WTC11 (cell line): ENCODE data around the gene CLDN2. TPM values are rescaled to one million over a fixed set of nuclear protein-coding genes. Genes with fewer than 3 reads are reported as not detected.

Experiments
- ATAC-seq: fragments of 200-7000 bp; cut with Tn5 transposase; 2 replicates; pipeline ENCODE4 v1.10.0; 2021; ENCODE audit warnings: mild to moderate bottlenecking, moderate library complexity
- CTCF ChIA-PET: fragments of 300-600 bp; sonication (Branson Sonifier 250); formaldehyde crosslinking; loops from one replicate; lab custom pipeline; 2021; ENCODE audit warnings: antibody characterized with exemption; lab: Charles Lee
- POLR2A ChIA-PET: fragments of 350-600 bp; sonication (Branson Sonifier 250); formaldehyde crosslinking; loops from one replicate; lab custom pipeline; 2021; ENCODE audit warnings: antibody characterized with exemption; lab: Charles Lee
- DNase-seq: peaks from one replicate; pipeline ENCODE4 v3.0.0; 2021; ENCODE audit warnings: low spot score
- H3K27ac Mint-ChIP-seq: 2 replicates; pipeline ENCODE4 v1.8.0; 2021; ENCODE audit warnings: mixed read lengths
- H3K27me3 Mint-ChIP-seq: 2 replicates; pipeline ENCODE4 v1.8.0; 2021; ENCODE audit warnings: low read depth, mild to moderate bottlenecking, moderate library complexity, mixed read lengths
- H3K36me3 Mint-ChIP-seq: 2 replicates; pipeline ENCODE4 v1.8.0; 2021; ENCODE audit warnings: mixed read lengths
- H3K4me1 Mint-ChIP-seq: 2 replicates; pipeline ENCODE4 v1.8.0; 2022; ENCODE audit warnings: mixed read lengths
- H3K4me3 Mint-ChIP-seq: 2 replicates; pipeline ENCODE4 v1.8.0; 2021; ENCODE audit warnings: mild to moderate bottlenecking, moderate library complexity, mixed read lengths
- H3K9me3 Mint-ChIP-seq: 2 replicates; pipeline ENCODE4 v1.8.0; 2021; ENCODE audit warnings: mixed read lengths
- ATF6 ChIP-seq: sonication (generic); formaldehyde crosslinking; IDR thresholded peaks from 2 replicates; pipeline ENCODE4 v1.8.1; 2023; ENCODE audit warnings: mild to moderate bottlenecking, missing genetic modification reagents
- E2F5 ChIP-seq: sonication (generic); formaldehyde crosslinking; IDR thresholded peaks from 2 replicates; pipeline ENCODE4 v1.8.1; 2022; ENCODE audit warnings: mild to moderate bottlenecking, moderate library complexity, missing genetic modification reagents
- ELF4 ChIP-seq: sonication (generic); formaldehyde crosslinking; IDR thresholded peaks from 2 replicates; pipeline ENCODE4 v1.8.1; 2022; ENCODE audit warnings: low read depth, mild to moderate bottlenecking, moderate library complexity, missing genetic modification reagents
- ESRRA ChIP-seq: sonication (generic); formaldehyde crosslinking; IDR thresholded peaks from 2 replicates; pipeline ENCODE4 v1.8.1; 2022; ENCODE audit warnings: mild to moderate bottlenecking, missing genetic modification reagents, borderline replicate concordance
- GABPB1 ChIP-seq: sonication (generic); formaldehyde crosslinking; IDR thresholded peaks from 2 replicates; pipeline ENCODE4 v1.8.1; 2023; ENCODE audit warnings: mild to moderate bottlenecking, missing genetic modification reagents
- GRHL2 ChIP-seq: fragments of 250-450 bp; sonication (Bioruptor Pico); IDR thresholded peaks from 2 replicates; pipeline ENCODE4 v1.8.0; 2022; ENCODE audit warnings: mild to moderate bottlenecking, moderate library complexity; ENCODE audit not compliant: insufficient replicate concordance, severe bottlenecking
- JAZF1 ChIP-seq: fragments of 250-450 bp; sonication (Bioruptor Pico); IDR thresholded peaks from 2 replicates; pipeline ENCODE4 v1.9.0; 2021; ENCODE audit warnings: moderate library complexity, mild to moderate bottlenecking, inconsistent platforms
- OVOL2 ChIP-seq: fragments of 250-450 bp; sonication (Bioruptor Pico); IDR thresholded peaks from 2 replicates; pipeline ENCODE4 v1.9.0; 2021; ENCODE audit warnings: mild to moderate bottlenecking, borderline replicate concordance
- ZNF121 ChIP-seq: sonication (generic); formaldehyde crosslinking; IDR thresholded peaks from 2 replicates; pipeline ENCODE4 v1.8.0; 2023; ENCODE audit warnings: missing genetic modification reagents
- ZNF232 ChIP-seq: sonication (generic); formaldehyde crosslinking; IDR thresholded peaks from 2 replicates; pipeline ENCODE4 v1.8.0; 2022; ENCODE audit warnings: mild to moderate bottlenecking, missing genetic modification reagents
- ZNF416 ChIP-seq: fragments of 250-450 bp; sonication (Bioruptor Pico); IDR thresholded peaks from 2 replicates; pipeline ENCODE4 v1.9.0; 2021; ENCODE audit warnings: mild to moderate bottlenecking, inconsistent platforms
- total RNA-seq: library from RNA; stranded (reverse); gene quantifications from 3 replicates; pipeline ENCODE4 v1.2.3, GENCODE V29; 2021
- TF ChIP-seq, protein P1 (sequence below): sonication (generic); formaldehyde crosslinking; conservative IDR thresholded peaks from 2 replicates; pipeline ENCODE4 v1.8.1; 2022; ENCODE audit warnings: mild to moderate bottlenecking, missing genetic modification reagents
- TF ChIP-seq, protein P2 (sequence below): fragments of 250-450 bp; sonication (Bioruptor Pico); IDR thresholded peaks from 2 replicates; pipeline ENCODE4 v1.9.0; 2021; ENCODE audit warnings: mild to moderate bottlenecking
- TF ChIP-seq, protein P3 (sequence below): sonication (generic); formaldehyde crosslinking; IDR thresholded peaks from 2 replicates; pipeline ENCODE4 v1.8.1; 2023; ENCODE audit warnings: mild to moderate bottlenecking, moderate library complexity, missing genetic modification reagents
- TF ChIP-seq, protein P4 (sequence below): sonication (generic); formaldehyde crosslinking; IDR thresholded peaks from 2 replicates; pipeline ENCODE4 v1.8.1; 2023; ENCODE audit warnings: mild to moderate bottlenecking, missing genetic modification reagents, moderate library complexity
- TF ChIP-seq, protein P5 (sequence below): fragments of 250-450 bp; sonication (Bioruptor Pico); IDR thresholded peaks from 2 replicates; pipeline ENCODE4 v1.9.0; 2021; ENCODE audit warnings: moderate library complexity, mild to moderate bottlenecking, inconsistent platforms, borderline replicate concordance
- TF ChIP-seq, protein P6 (sequence below): sonication (generic); formaldehyde crosslinking; IDR thresholded peaks from 2 replicates; pipeline ENCODE4 v1.8.1; 2022; ENCODE audit warnings: low read depth, missing genetic modification reagents, borderline replicate concordance
- TF ChIP-seq, protein P7 (sequence below): sonication (generic); formaldehyde crosslinking; IDR thresholded peaks from 2 replicates; pipeline ENCODE4 v1.8.0; 2022; ENCODE audit warnings: mild to moderate bottlenecking, missing genetic modification reagents

Gene CLDN2
- total RNA-seq, 1 experiment from 2014 or later: 0.11 TPM

DNA sequence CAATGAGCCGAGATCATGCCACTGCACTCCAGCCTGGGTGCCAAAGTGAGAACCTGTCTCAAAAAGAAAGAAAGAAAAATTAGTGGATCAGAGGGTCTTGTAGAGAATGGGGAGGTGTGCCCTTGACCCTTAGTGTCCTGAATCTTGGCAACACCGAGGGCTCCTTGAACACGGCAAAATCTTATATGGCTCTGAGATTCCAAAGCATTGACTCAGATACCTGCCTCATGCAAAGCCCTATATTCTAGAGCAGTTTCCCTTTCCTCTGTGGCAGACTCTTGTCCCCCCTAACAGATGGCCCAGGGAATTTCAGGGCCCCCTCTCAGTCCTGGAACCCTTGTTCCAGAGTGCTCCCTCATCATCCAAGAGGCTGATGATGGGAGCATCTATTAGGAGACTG, 6.8 kb downstream of the CLDN2 start (continued):
- TF ChIP-seq, protein P1, sequence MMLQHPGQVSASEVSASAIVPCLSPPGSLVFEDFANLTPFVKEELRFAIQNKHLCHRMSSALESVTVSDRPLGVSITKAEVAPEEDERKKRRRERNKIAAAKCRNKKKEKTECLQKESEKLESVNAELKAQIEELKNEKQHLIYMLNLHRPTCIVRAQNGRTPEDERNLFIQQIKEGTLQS (CRISPR knock-in tag): no peak
- no peak for TF ChIP-seq ZNF416 (CRISPR knock-in tag)
- no peak for TF ChIP-seq OVOL2
- TF ChIP-seq ESRRA (CRISPR knock-in tag): no peak

- no peaks in the 10 kb centered on the region for H3K9me3 Mint-ChIP-seq
- ChIA-PET CTCF (no interaction called here), POLR2A (interaction anchor here (0.6 kb wide), 1 partner anchor 687 kb away, joined by 3 read pairs; no protein-coding TSS in a partner anchor)
- TF ChIP-seq, protein P2, sequence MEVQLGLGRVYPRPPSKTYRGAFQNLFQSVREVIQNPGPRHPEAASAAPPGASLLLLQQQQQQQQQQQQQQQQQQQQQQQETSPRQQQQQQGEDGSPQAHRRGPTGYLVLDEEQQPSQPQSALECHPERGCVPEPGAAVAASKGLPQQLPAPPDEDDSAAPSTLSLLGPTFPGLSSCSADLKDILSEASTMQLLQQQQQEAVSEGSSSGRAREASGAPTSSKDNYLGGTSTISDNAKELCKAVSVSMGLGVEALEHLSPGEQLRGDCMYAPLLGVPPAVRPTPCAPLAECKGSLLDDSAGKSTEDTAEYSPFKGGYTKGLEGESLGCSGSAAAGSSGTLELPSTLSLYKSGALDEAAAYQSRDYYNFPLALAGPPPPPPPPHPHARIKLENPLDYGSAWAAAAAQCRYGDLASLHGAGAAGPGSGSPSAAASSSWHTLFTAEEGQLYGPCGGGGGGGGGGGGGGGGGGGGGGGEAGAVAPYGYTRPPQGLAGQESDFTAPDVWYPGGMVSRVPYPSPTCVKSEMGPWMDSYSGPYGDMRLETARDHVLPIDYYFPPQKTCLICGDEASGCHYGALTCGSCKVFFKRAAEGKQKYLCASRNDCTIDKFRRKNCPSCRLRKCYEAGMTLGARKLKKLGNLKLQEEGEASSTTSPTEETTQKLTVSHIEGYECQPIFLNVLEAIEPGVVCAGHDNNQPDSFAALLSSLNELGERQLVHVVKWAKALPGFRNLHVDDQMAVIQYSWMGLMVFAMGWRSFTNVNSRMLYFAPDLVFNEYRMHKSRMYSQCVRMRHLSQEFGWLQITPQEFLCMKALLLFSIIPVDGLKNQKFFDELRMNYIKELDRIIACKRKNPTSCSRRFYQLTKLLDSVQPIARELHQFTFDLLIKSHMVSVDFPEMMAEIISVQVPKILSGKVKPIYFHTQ: no peak
- TF ChIP-seq E2F5 (CRISPR knock-in tag): no peak
- TF ChIP-seq, protein P3, sequence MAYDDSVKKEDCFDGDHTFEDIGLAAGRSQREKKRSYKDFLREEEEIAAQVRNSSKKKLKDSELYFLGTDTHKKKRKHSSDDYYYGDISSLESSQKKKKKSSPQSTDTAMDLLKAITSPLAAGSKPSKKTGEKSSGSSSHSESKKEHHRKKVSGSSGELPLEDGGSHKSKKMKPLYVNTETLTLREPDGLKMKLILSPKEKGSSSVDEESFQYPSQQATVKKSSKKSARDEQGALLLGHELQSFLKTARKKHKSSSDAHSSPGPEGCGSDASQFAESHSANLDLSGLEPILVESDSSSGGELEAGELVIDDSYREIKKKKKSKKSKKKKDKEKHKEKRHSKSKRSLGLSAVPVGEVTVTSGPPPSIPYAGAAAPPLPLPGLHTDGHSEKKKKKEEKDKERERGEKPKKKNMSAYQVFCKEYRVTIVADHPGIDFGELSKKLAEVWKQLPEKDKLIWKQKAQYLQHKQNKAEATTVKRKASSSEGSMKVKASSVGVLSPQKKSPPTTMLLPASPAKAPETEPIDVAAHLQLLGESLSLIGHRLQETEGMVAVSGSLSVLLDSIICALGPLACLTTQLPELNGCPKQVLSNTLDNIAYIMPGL (CRISPR knock-in tag): no peak
- no peak for TF ChIP-seq ZNF232 (CRISPR knock-in tag)
- TF ChIP-seq GABPB1 (CRISPR knock-in tag): no peak
- TF ChIP-seq ATF6 (CRISPR knock-in tag): no peak
- TF ChIP-seq, protein P4, sequence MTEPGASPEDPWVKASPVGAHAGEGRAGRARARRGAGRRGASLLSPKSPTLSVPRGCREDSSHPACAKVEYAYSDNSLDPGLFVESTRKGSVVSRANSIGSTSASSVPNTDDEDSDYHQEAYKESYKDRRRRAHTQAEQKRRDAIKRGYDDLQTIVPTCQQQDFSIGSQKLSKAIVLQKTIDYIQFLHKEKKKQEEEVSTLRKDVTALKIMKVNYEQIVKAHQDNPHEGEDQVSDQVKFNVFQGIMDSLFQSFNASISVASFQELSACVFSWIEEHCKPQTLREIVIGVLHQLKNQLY (CRISPR knock-in tag): no peak
- no peak for TF ChIP-seq JAZF1 (CRISPR knock-in tag)
- no peak for TF ChIP-seq ELF4
- TF ChIP-seq GRHL2: no peak
- no peak for TF ChIP-seq ZNF121 (CRISPR knock-in tag)
- TF ChIP-seq, protein P5, sequence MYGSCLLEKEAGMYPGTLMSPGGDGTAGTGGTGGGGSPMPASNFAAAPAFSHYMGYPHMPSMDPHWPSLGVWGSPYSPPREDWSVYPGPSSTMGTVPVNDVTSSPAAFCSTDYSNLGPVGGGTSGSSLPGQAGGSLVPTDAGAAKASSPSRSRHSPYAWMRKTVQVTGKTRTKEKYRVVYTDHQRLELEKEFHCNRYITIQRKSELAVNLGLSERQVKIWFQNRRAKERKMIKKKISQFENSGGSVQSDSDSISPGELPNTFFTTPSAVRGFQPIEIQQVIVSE: no peak
- TF ChIP-seq, protein P6, sequence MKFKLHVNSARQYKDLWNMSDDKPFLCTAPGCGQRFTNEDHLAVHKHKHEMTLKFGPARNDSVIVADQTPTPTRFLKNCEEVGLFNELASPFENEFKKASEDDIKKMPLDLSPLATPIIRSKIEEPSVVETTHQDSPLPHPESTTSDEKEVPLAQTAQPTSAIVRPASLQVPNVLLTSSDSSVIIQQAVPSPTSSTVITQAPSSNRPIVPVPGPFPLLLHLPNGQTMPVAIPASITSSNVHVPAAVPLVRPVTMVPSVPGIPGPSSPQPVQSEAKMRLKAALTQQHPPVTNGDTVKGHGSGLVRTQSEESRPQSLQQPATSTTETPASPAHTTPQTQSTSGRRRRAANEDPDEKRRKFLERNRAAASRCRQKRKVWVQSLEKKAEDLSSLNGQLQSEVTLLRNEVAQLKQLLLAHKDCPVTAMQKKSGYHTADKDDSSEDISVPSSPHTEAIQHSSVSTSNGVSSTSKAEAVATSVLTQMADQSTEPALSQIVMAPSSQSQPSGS: no peak
- TF ChIP-seq, protein P7, sequence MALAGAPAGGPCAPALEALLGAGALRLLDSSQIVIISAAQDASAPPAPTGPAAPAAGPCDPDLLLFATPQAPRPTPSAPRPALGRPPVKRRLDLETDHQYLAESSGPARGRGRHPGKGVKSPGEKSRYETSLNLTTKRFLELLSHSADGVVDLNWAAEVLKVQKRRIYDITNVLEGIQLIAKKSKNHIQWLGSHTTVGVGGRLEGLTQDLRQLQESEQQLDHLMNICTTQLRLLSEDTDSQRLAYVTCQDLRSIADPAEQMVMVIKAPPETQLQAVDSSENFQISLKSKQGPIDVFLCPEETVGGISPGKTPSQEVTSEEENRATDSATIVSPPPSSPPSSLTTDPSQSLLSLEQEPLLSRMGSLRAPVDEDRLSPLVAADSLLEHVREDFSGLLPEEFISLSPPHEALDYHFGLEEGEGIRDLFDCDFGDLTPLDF: no peak
- no peak for TF ChIP-seq ZNF416 (CRISPR knock-in tag)
- ATAC-seq (no peak), DNase-seq (no peak)
- H3K4me3 Mint-ChIP-seq: no peak overlapping the region
- no peaks in the 10 kb centered on the region for H3K27me3 Mint-ChIP-seq
- no peak overlapping the region for H3K27ac Mint-ChIP-seq
- no peaks in the 10 kb centered on the region for H3K36me3 Mint-ChIP-seq
- no peaks in the 10 kb centered on the region for H3K4me1 Mint-ChIP-seq
Measured at GRCh38 chrX:106927700-106928099, 7.5 kb downstream of the CLDN2 start.
